A549 (cell line): ENCODE measurements around the gene PYGM.

Experiments
- CBX2 ChIP-seq: fragments of 200-600 bp; sonication (generic); IDR thresholded peaks from 2 replicates; pipeline ENCODE4 v1.6.1; 2016; ENCODE audit warnings: low read depth, mild to moderate bottlenecking, borderline replicate concordance
- CTCF ChIP-seq: fragments of >200 bp; sonication (Bioruptor Twin); formaldehyde crosslinking; IDR thresholded peaks from 3 replicates; pipeline ENCODE4 v1.5.1; 2016
- EHF ChIP-seq: fragments of 250-450 bp; sonication (Bioruptor Pico); IDR thresholded peaks from 2 replicates; pipeline ENCODE4 v1.5.0; 2020; ENCODE audit warnings: mild to moderate bottlenecking
- KDM1A ChIP-seq: fragments of 200-600 bp; sonication (generic); IDR thresholded peaks from 2 replicates; pipeline ENCODE4 v1.6.1; 2016; ENCODE audit warnings: low read depth, mild to moderate bottlenecking
- KDM5A ChIP-seq: fragments of 200-600 bp; sonication (generic); IDR thresholded peaks from 2 replicates; pipeline ENCODE4 v1.6.1; 2016; ENCODE audit warnings: antibody characterized with exemption, mild to moderate bottlenecking
- MAFK ChIP-seq: fragments of 450-650 bp; IDR thresholded peaks from 2 replicates; pipeline ENCODE4 v1.6.1; 2014; ENCODE audit not compliant: partially characterized antibody
- RCOR1 ChIP-seq: fragments of 150-350 bp; IDR thresholded peaks from 2 replicates; pipeline ENCODE4 v1.6.1; 2014; ENCODE audit warnings: antibody characterized with exemption, low read length, low read depth
- USF2 ChIP-seq: fragments of 450-650 bp; IDR thresholded peaks from 2 replicates; pipeline ENCODE4 v1.6.1; 2014; ENCODE audit warnings: antibody characterized with exemption
- ZSCAN20 ChIP-seq: fragments of 250-450 bp; sonication (Bioruptor Pico); IDR thresholded peaks from 2 replicates; pipeline ENCODE4 v1.8.0; 2022; ENCODE audit warnings: mild to moderate bottlenecking, moderate library complexity

GRCh38 chr11:64703048-64703447 is 56.7 kb downstream of the PYGM start:
- no peak for TF ChIP-seq CTCF
- no peak for TF ChIP-seq KDM5A
- TF ChIP-seq USF2: no peak
- no peak for TF ChIP-seq RCOR1
- TF ChIP-seq CBX2: no peak
- no peak for TF ChIP-seq ZSCAN20 (CRISPR knock-in tag)
- TF ChIP-seq MAFK: no peak
- no peak for TF ChIP-seq EHF (CRISPR knock-in tag)
- TF ChIP-seq KDM1A: no peak
